Subcutaneous adipose tissue (tissue), 4 donors: ENCODE data around the gene MEIS2. TPM values are rescaled to one million over a fixed set of nuclear protein-coding genes. Genes with fewer than 3 reads are reported as not detected.

Source experiments
- CTCF ChIP-seq: fragments of 450-650 bp; IDR thresholded peaks from one replicate; pipeline ENCODE4 v1.5.1; 2016; ENCODE audit warnings: low read depth, mild to moderate bottlenecking, control low read depth, antibody characterized with exemption, moderate library complexity
- total RNA-seq, 4 donors: library from RNA; depleted of rRNA; stranded (reverse); fragments of >200 nt; gene quantifications; one replicate each; pipeline ENCODE4 v1.1.0, GENCODE V29; 2016

Gene MEIS2
- total RNA-seq, 4 donors from 2014 or later: 10.3 to 21.7 (median 14.9) TPM

GRCh38 chr15:37112971-37113670, 12.8 kb upstream of the MEIS2 start:
- no peak for TF ChIP-seq CTCF

DNA sequence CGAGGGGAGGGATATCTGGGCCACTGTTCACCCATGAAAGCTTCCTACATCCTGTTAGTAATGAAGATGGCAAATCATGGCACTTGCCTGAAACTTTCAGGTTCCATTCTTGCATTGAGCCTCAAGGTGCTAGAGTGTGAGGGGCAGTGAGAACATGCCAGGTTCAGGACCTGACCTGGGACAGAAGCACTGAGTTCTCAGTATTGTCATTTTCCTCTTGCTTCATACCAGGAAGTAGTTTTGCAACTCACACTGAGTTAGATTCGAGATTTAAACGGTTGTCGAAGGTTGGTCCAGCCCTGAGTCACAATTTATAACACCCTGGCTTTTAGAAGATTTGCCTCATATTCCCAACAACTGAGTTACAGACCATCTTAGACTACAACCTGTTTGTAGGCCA, 11.8 kb upstream of the MEIS2 start:
- no peak for TF ChIP-seq CTCF

DNA sequence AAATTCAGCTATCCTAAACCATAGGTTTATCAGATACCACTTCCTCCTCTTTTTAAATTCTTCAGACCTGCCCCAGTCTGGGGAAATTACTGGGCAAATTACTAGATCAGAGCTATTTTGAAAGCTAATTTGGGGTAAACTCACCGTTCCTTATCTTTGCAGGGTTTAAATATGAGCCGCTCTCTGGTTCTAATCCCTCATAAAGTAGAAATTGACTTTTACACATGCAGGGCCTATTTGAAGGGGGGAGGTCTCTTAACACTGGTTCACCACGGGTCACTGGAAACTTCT, 11.0 kb upstream of the MEIS2 start:
- TF ChIP-seq CTCF: no peak

DNA sequence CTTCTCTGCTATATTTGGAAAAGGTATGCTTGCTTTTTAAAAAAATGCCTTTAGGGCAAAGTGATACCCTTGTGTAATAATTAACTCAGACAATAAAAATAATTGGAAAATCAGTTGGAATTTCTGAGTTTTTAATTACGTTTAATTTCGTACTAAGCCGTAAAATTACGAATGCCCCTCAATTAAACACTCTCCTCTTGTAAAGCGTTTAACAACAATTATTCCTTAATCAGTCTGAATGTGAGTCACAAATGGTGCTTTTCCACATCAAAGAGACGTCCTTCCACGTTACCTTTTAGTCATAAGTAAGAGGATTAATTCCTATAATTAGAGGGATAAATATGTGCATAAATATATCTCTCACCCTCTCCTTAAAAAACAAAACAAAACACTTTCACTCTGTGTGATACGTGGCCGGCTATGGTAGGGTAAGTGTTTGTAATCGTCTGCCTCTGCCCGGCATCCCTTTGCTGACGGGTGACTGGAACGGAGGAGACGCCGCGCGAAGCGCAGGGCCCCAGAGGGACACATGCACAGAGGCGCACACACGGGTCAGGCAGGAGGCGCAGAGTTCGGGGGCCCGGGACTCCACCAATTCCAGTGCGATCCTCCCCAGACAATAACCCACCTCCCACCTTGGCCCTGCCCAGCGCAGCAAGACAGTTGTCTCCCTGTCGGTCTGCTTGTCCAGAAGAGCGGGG, 9.7 kb upstream of the MEIS2 start:
- TF ChIP-seq CTCF: no peak

- no peak for TF ChIP-seq CTCF
These were observed 9.0 kb upstream of the MEIS2 start for GRCh38 chr15:37109168-37109871.

DNA sequence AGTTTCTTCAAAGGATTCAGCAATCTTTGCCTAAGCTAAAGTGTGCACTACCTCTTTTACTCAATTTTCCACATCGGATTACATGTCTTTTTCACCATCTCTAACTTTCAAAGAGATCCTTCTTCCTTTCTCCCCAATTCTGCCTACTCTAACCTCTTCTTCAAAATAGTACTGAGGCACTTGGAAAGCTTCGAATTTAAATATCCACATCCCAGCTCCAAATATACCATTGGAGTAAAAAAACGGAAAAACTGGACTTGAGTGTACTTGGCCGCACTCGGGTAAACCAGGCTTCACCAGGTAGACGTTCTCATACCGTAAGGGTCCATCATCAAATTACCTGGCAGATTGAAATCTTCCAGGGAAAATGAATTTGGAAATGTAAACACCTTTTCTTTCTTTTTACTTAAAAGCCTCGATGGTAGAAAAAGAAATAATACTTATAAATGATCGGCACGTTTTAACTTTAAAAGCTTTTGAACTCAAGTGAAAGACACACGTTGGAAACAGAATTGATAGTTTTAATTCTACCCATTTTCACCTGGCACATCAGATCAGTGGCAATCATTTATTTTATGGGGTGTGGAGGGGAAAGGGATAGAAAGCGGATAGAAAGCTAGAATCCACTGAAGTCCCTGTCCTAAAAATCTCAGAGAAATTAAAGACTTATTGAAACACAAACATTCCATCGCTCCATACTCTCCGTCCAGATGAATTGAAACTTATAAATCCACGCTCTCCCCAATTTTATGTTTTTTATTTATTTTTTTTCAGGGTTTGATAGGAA, 8.2 kb upstream of the MEIS2 start:
- no peak for TF ChIP-seq CTCF
